ENCODE results near the gene DEFB113. TPM values are rescaled to one million over a fixed set of nuclear protein-coding genes. Genes with fewer than 3 reads are reported as not detected.
"Not testable (repeated sequence)": the region's sequence is repeated elsewhere in the genome, so short reads cannot be mapped to it uniquely, and the experiment has no call there.

The DEFB113 gene
- total and polyA plus RNA-seq, 7 donors: not detected

GRCh38 chr6:49946835-49947234, 22.6 kb downstream of the DEFB113 start:
- DNase-seq (no peak), ATAC-seq (no peak)
- WGBS, 3 donors: 74 to 94% (median 90%) methylated on average over 2 of the region's 2 CpGs
- H3K27ac ChIP-seq: no peak overlapping the region
- no peak for TF ChIP-seq CTCF (IDR thresholded peaks at IDR 0.05)
- no peaks in the 10 kb centered on the region for H3K36me3 ChIP-seq (ENCODE audit: insufficient read depth in 1 of 2, low read depth in 1 of 2)
- intact Hi-C loops (cut with DNase I): no loop called here
- H3K27me3 ChIP-seq (ENCODE audit: insufficient read depth in 3 of 3, low read length in 2 of 3): no peaks in the 10 kb centered on the region
- no peaks in the 10 kb centered on the region for H3K4me1 ChIP-seq
- no peak overlapping the region for H3K4me3 ChIP-seq
- no peaks in the 10 kb centered on the region for H3K9me3 ChIP-seq

GRCh38 chr6:49944068-49944467, 25.4 kb downstream of the DEFB113 start:
- DNase-seq; H3K36me3 ChIP-seq (ENCODE audit: insufficient read depth in 1 of 2, low read depth in 1 of 2); H3K4me3 ChIP-seq; ATAC-seq; H3K27me3 ChIP-seq (ENCODE audit: insufficient read depth in 3 of 3, low read length in 2 of 3); H3K4me1 ChIP-seq; H3K9me3 ChIP-seq; H3K27ac ChIP-seq; intact Hi-C loops (cut with DNase I): not testable (repeated sequence)
- WGBS, 3 donors: 88 to 91% (median 89%) methylated on average over 3 of the region's 3 CpGs

- ATAC-seq: no peak
- H3K27ac ChIP-seq: no peak overlapping the region
- intact Hi-C loops (cut with DNase I): no loop called here
- H3K9me3 ChIP-seq: no peaks in the 10 kb centered on the region
- H3K27me3 ChIP-seq (ENCODE audit: insufficient read depth in 3 of 3, low read length in 2 of 3): no peaks in the 10 kb centered on the region
- DNase-seq: no peak
- H3K36me3 ChIP-seq (ENCODE audit: insufficient read depth in 1 of 2, low read depth in 1 of 2): no peaks in the 10 kb centered on the region
- TF ChIP-seq CTCF (IDR thresholded peaks at IDR 0.05): no peak
- H3K4me3 ChIP-seq: no peak overlapping the region
- 81 to 90% (median 82%) methylated on average over 3 of the region's 3 CpGs for WGBS, 3 donors
- no peaks in the 10 kb centered on the region for H3K4me1 ChIP-seq
Observed at GRCh38 chr6:49939993-49940498, 29.4 kb downstream of the DEFB113 start.

GRCh38 chr6:49937811-49938210, 31.6 kb downstream of the DEFB113 start:
- DNase-seq (no peak), ATAC-seq (no peak)
- Histone ChIP-seq H3K4me1 (no peaks in the 10 kb centered on the region), H3K9me3 (no peaks in the 10 kb centered on the region), H3K27me3 (ENCODE audit: insufficient read depth in 3 of 3, low read length in 2 of 3) (no peaks in the 10 kb centered on the region), H3K4me3 (no peak overlapping the region), H3K27ac (no peak overlapping the region), H3K36me3 (ENCODE audit: insufficient read depth in 1 of 2, low read depth in 1 of 2) (no peaks in the 10 kb centered on the region)
- no peak for TF ChIP-seq CTCF (IDR thresholded peaks at IDR 0.05)
- intact Hi-C loops (cut with DNase I): no loop called here

GRCh38 chr6:49937017-49937416, 32.4 kb downstream of the DEFB113 start:
- H3K4me1 ChIP-seq: no peaks in the 10 kb centered on the region
- intact Hi-C loops (cut with DNase I): no loop called here
- 37 to 48% (median 48%) methylated on average over 2 of the region's 2 CpGs for WGBS, 3 donors
- TF ChIP-seq CTCF (IDR thresholded peaks at IDR 0.05): no peak
- no peak for DNase-seq
- no peak overlapping the region for H3K27ac ChIP-seq
- no peak overlapping the region for H3K4me3 ChIP-seq
- ATAC-seq: no peak
- H3K27me3 ChIP-seq (ENCODE audit: insufficient read depth in 3 of 3, low read length in 2 of 3): no peaks in the 10 kb centered on the region
- no peaks in the 10 kb centered on the region for H3K9me3 ChIP-seq
- H3K36me3 ChIP-seq (ENCODE audit: insufficient read depth in 1 of 2, low read depth in 1 of 2): no peaks in the 10 kb centered on the region

Data from psoas muscle (tissue), 8 donors.